Progenitor cell of endocrine pancreas (in vitro differentiated cells): ENCODE data around the gene NTN4. TPM values are rescaled to one million over a fixed set of nuclear protein-coding genes. Genes with fewer than 3 reads are reported as not detected.

ENCODE experiments used
- DNase-seq: peaks from one replicate; pipeline ENCODE4 v3.0.0; 2021; ENCODE audit warnings: low spot score; ENCODE audit not compliant: unreplicated experiment
- H3K27ac Mint-ChIP-seq: 2 replicates; pipeline ENCODE4 v1.8.0; 2021; ENCODE audit warnings: mild to moderate bottlenecking, moderate library complexity, mixed read lengths
- H3K27me3 Mint-ChIP-seq: 2 replicates; pipeline ENCODE4 v1.8.0; 2021; ENCODE audit warnings: mixed read lengths
- H3K36me3 Mint-ChIP-seq: 2 replicates; pipeline ENCODE4 v1.8.0; 2022; ENCODE audit warnings: mixed read lengths; ENCODE audit not compliant: insufficient read depth
- H3K4me1 Mint-ChIP-seq: 2 replicates; pipeline ENCODE4 v1.8.0; 2021; ENCODE audit warnings: low read depth, mixed read lengths
- H3K4me3 Mint-ChIP-seq: 2 replicates; pipeline ENCODE4 v1.8.0; 2021; ENCODE audit warnings: low read depth, mild to moderate bottlenecking, moderate library complexity, mixed read lengths
- H3K9me3 Mint-ChIP-seq: 2 replicates; pipeline ENCODE4 v1.8.0; 2021; ENCODE audit warnings: low read depth, mixed read lengths
- CTCF ChIP-seq: fragments of 200-600 bp; sonication (generic); IDR thresholded peaks from one replicate; pipeline ENCODE4 v1.5.0; 2021; ENCODE audit warnings: antibody characterized with exemption, mild to moderate bottlenecking; ENCODE audit not compliant: unreplicated experiment
- total RNA-seq: library from RNA; stranded (reverse); gene quantifications from 2 replicates; pipeline ENCODE4 v1.2.1, GENCODE V29; 2021

NTN4 gene
- total RNA-seq, 1 donor from 2014 or later, result 7.4 TPM

- no peaks in the 10 kb centered on the region for H3K27me3 Mint-ChIP-seq
- H3K4me1 Mint-ChIP-seq, result peaks cover 16% of the 10 kb centered on the region
- no peak overlapping the region for H3K4me3 Mint-ChIP-seq
- no peak for TF ChIP-seq CTCF
- peak overlapping the region; percentile 31 for H3K27ac Mint-ChIP-seq
- no peaks in the 10 kb centered on the region for H3K36me3 Mint-ChIP-seq
- no peak for DNase-seq
- H3K9me3 Mint-ChIP-seq, result peaks cover 4% of the 10 kb centered on the region
Observed at GRCh38 chr12:95653771-95654546, 136.6 kb downstream of the NTN4 start.

GRCh38 chr12:95651681-95652080 lies 138.9 kb downstream of the NTN4 start:
- H3K36me3 Mint-ChIP-seq, result no peaks in the 10 kb centered on the region
- no peak for DNase-seq
- H3K4me3 Mint-ChIP-seq, result no peak overlapping the region
- H3K4me1 Mint-ChIP-seq, result peaks cover 14% of the 10 kb centered on the region
- peaks cover 4% of the 10 kb centered on the region for H3K9me3 Mint-ChIP-seq
- no peak overlapping the region for H3K27ac Mint-ChIP-seq
- no peaks in the 10 kb centered on the region for H3K27me3 Mint-ChIP-seq
- TF ChIP-seq CTCF, result no peak

- Mint-ChIP-seq H3K36me3 (no peaks in the 10 kb centered on the region), H3K27me3 (no peaks in the 10 kb centered on the region), H3K4me1 (peaks cover 14% of the 10 kb centered on the region), H3K4me3 (no peak overlapping the region), H3K9me3 (peaks cover under 1% of the 10 kb centered on the region), H3K27ac (peak overlapping the region; percentile 55)
- DNase-seq, result no peak
- no peak for TF ChIP-seq CTCF
Observed at GRCh38 chr12:95648990-95649791, 141.4 kb downstream of the NTN4 start.

GRCh38 chr12:95646781-95647190 lies 143.8 kb downstream of the NTN4 start:
- H3K27ac Mint-ChIP-seq, result no peak overlapping the region
- H3K27me3 Mint-ChIP-seq, result no peaks in the 10 kb centered on the region
- TF ChIP-seq CTCF, result no peak
- no peak overlapping the region for H3K4me3 Mint-ChIP-seq
- no peaks in the 10 kb centered on the region for H3K36me3 Mint-ChIP-seq
- no peak for DNase-seq
- H3K9me3 Mint-ChIP-seq, result no peaks in the 10 kb centered on the region
- H3K4me1 Mint-ChIP-seq, result peaks cover 8% of the 10 kb centered on the region

GRCh38 chr12:95643256-95643655 lies 147.3 kb downstream of the NTN4 start:
- no peaks in the 10 kb centered on the region for H3K4me1 Mint-ChIP-seq
- H3K27me3 Mint-ChIP-seq, result no peaks in the 10 kb centered on the region
- no peak overlapping the region for H3K4me3 Mint-ChIP-seq
- no peaks in the 10 kb centered on the region for H3K36me3 Mint-ChIP-seq
- DNase-seq, result no peak
- no peak for TF ChIP-seq CTCF
- H3K27ac Mint-ChIP-seq, result no peak overlapping the region
- H3K9me3 Mint-ChIP-seq, result no peaks in the 10 kb centered on the region
